ENCODE data around the gene CANX. TPM values are rescaled to one million over a fixed set of nuclear protein-coding genes. Genes with fewer than 3 reads are reported as not detected.

The CANX gene
- total RNA-seq, 1 donor from 2014 or later = 574 TPM

- Mint-ChIP-seq H3K4me3 (ENCODE audit: low read depth) (no peak overlapping the region), H3K27me3 (no peaks in the 10 kb centered on the region)
Observed at GRCh38 chr5:179763215-179763945, 64.6 kb downstream of the CANX start.

DNA sequence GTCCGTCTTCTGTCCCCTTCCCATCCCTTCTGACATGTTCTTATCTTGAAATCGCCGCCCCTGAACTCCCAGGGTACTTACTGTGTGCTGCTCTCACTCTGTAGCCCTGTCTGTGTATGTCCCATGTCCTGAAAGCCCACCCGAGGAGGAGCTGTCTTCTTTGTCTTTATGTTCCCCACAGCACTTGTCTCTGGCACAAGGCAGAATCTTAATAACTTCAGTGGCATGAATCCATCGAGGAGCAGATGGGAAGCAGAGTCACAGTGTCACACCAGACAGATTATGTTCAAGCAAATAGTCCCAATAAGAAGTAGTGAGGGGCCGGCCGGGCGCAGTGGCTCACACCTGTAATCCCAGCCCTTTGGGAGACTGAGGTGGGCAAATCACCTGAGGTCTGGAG, 65.3 kb downstream of the CANX start:
- Mint-ChIP-seq H3K4me1 (ENCODE audit: low read depth) (peaks cover 40% of the 10 kb centered on the region), H3K27me3 (no peaks in the 10 kb centered on the region), H3K27ac (peak overlapping the region; percentile 91), H3K9me3 (ENCODE audit: low read depth) (no peaks in the 10 kb centered on the region), H3K4me3 (ENCODE audit: low read depth) (no peak overlapping the region), H3K36me3 (ENCODE audit: insufficient read depth) (peaks cover 12% of the 10 kb centered on the region)
- TF ChIP-seq CTCF (IDR thresholded peaks at IDR 0.05; ENCODE audit: unreplicated experiment) = no peak
- DNase-seq (ENCODE audit: low spot score, unreplicated experiment) = no peak

More at GRCh38 chr5:179763215-179763945, 64.6 kb downstream of the CANX start:
- DNase-seq (ENCODE audit: low spot score, unreplicated experiment) = peak; percentile 36
- Mint-ChIP-seq H3K36me3 (ENCODE audit: insufficient read depth) (peaks cover 10% of the 10 kb centered on the region), H3K4me1 (ENCODE audit: low read depth) (peaks cover 41% of the 10 kb centered on the region), H3K27ac (peak overlapping the region; percentile 91), H3K9me3 (ENCODE audit: low read depth) (no peaks in the 10 kb centered on the region)
- TF ChIP-seq CTCF (IDR thresholded peaks at IDR 0.05; ENCODE audit: unreplicated experiment) = peak; percentile 91

DNA sequence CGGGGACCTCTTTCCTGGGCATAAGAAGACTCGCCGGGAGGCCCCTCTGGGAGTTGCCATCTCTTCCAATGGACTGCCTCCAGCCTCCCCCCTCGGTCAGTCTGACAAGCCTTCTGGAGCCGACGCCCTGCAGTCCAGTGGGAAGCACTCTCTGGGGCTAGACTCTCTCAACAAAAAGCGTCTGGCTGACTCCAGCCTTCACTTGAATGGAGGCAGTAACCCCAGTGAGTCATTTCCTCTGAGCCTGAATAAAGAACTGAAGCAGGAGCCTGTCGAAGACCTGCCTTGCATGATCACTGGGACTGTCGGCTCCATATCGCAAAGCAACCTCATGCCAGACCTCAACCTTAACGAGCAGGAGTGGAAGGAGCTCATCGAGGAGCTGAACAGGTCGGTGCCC, 66.6 kb downstream of the CANX start:
- no peaks in the 10 kb centered on the region for H3K9me3 Mint-ChIP-seq (ENCODE audit: low read depth)
- H3K27ac Mint-ChIP-seq = no peak overlapping the region
- no peak for TF ChIP-seq CTCF (IDR thresholded peaks at IDR 0.05; ENCODE audit: unreplicated experiment)
- no peak for DNase-seq (ENCODE audit: low spot score, unreplicated experiment)
- no peak overlapping the region for H3K4me3 Mint-ChIP-seq (ENCODE audit: low read depth)
- peaks cover 28% of the 10 kb centered on the region for H3K4me1 Mint-ChIP-seq (ENCODE audit: low read depth)
- H3K27me3 Mint-ChIP-seq = no peaks in the 10 kb centered on the region
- peaks cover 19% of the 10 kb centered on the region for H3K36me3 Mint-ChIP-seq (ENCODE audit: insufficient read depth)

DNA sequence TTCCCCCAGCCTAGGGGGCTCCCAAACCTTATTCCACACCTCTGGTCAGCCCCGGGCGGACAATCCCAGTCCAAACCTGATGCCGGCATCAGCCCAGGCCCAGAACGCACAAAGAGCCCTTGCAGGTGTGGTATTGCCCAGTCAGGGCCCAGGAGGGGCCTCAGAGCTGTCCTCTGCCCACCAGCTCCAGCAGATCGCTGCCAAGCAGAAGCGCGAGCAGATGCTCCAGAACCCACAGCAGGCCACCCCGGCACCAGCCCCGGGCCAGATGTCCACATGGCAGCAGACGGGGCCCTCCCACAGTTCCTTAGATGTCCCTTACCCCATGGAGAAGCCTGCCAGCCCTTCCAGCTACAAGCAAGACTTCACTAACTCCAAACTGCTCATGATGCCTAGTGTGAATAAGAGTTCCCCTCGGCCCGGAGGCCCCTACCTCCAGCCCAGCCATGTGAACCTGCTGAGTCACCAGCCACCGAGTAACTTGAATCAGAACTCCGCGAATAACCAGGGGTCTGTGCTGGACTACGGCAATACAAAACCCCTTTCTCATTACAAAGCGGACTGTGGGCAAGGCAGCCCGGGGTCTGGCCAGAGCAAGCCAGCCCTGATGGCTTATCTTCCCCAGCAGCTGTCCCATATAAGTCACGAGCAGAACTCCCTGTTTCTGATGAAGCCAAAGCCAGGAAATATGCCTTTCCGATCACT, 67.4 kb downstream of the CANX start:
- no peaks in the 10 kb centered on the region for H3K9me3 Mint-ChIP-seq (ENCODE audit: low read depth)
- DNase-seq (ENCODE audit: low spot score, unreplicated experiment) = no peak
- no peaks in the 10 kb centered on the region for H3K27me3 Mint-ChIP-seq
- TF ChIP-seq CTCF (IDR thresholded peaks at IDR 0.05; ENCODE audit: unreplicated experiment) = no peak
- H3K4me1 Mint-ChIP-seq (ENCODE audit: low read depth) = peaks cover 26% of the 10 kb centered on the region
- H3K4me3 Mint-ChIP-seq (ENCODE audit: low read depth) = no peak overlapping the region
- H3K27ac Mint-ChIP-seq = peak overlapping the region; percentile 59
- H3K36me3 Mint-ChIP-seq (ENCODE audit: insufficient read depth) = peaks cover 23% of the 10 kb centered on the region

- Mint-ChIP-seq H3K36me3 (ENCODE audit: insufficient read depth) (peaks cover 23% of the 10 kb centered on the region), H3K27ac (peak overlapping the region; percentile 73), H3K27me3 (no peaks in the 10 kb centered on the region), H3K9me3 (ENCODE audit: low read depth) (no peaks in the 10 kb centered on the region), H3K4me1 (ENCODE audit: low read depth) (peaks cover 22% of the 10 kb centered on the region), H3K4me3 (ENCODE audit: low read depth) (no peak overlapping the region)
- no peak for DNase-seq (ENCODE audit: low spot score, unreplicated experiment)
- TF ChIP-seq CTCF (IDR thresholded peaks at IDR 0.05; ENCODE audit: unreplicated experiment) = no peak
Observed at GRCh38 chr5:179766726-179767455, 68.1 kb downstream of the CANX start.

Data from progenitor cell of endocrine pancreas (in vitro differentiated cells).